ENCODE results near the gene KANK3.
"Not testable (repeated sequence)": the region's sequence is repeated elsewhere in the genome, so short reads cannot be mapped to it uniquely, and the experiment has no call there.

The KANK3 gene

DNA sequence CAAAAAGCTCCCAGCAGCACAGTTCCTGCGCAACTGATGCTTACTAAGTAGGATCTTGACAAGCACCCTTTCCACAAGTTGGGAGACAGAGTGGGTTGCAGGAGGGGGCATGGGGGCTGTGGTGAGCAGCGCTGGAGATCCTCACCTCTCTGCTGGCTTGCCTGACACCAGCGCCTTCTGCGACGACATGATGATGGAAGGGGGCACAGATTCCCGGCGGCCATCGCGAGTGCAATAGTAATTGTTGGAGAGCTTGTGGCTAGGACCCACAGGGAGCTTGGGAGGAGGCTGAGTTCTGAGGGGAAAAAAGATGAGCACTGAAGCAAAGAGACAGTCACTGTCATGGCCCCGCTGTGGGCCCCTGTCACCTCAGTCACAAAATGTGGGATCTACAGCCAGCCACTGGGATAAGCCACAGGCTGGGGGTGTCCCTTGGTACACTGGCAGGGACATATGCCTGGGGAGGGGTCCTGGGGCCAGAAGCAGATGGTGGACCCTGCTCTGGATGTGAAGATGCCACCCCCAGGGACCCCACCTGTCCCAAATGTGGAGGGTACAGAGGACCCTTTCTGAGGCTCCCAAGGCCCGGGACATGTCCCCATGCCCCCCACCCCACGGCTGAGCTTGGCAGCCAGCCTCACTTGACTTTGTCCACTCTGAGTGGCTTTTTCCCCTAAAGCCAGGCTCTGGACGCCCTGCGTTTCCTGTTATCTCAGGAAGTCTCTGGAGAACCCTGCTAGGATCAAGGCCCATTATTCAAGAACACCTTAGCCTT lies 26.5 kb downstream of the KANK3 start:
- DNase-seq (ENCODE audit: low spot score) = no peak

GRCh38 chr19:8314981-8315640 lies 28.0 kb downstream of the KANK3 start:
- not testable (repeated sequence) for DNase-seq (ENCODE audit: low spot score)

DNA sequence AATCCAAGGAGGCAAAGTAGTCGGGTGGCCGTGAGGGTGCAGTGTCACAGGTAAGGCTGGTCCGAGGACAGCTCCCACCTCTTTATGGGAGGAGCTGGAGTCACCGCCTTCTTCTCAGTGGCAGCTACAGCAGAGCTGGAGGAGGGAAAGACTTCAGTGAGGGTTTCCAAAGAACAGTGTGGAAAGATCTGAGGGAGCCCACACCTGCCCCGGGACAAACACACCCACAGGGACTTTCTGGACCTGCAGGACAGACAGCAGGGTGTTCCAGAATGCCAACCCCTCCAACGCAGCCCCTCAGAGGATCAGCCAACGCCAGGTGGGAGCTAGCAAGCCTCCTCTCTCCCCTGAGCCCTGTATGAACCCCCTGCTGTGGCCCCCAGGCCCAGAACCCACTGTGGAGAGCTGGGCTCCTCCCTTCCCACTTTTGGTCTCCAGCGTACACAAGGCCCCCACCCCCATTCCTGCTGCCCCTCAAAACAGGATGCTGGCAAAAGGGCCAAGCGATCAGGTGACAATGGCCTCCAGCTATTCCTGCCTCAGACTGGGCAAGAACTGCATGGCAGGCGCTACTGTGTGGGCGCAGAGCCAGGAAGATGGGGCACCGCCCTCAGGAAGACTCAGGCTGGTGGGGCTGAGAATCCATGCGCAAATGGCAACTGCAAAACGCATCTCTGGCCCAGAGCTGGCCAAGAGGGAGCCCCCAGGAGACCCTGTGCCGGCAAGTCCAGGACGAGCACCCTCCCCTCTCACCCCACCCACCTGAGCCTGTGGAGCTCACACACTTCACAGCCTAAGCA lies 31.4 kb downstream of the KANK3 start:
- DNase-seq (ENCODE audit: low spot score) = no peak

DNA sequence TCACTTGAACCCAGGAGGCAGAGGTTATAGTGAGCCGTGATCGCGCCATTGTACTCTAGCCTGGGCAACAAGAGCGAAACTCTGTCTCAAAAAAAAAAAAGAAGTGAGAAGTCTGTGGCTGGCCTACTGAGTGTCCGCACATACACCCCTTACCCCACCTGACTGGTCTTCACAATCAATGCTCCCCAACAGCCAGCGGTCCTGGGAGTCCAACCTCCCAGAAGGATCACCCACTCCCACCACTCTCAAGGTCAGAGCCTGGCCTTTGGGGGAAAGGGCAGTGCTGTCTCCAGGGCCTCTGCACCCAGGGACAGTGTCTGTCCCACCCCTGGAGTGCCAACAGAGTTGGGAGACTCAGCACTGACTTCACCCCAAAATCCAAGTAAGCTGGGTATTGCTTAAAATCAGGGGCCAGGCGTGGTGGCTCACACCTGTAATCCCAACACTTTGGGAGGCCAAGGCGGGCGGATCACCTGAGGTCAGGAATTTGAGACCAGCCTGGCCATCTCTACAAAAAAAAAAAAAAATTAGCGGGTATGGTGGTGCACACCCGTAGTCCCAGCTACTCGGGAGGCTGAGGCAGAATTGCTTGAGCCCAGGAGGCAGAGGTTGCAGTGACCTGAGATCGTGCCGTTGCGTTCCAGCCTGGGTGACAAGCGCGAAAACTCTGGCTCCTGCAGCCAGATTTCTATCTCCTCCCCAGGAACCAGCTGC lies 32.6 kb downstream of the KANK3 start:
- no peak for DNase-seq (ENCODE audit: low spot score)

GRCh38 chr19:8308891-8309291 lies 34.2 kb downstream of the KANK3 start:
- no peak for DNase-seq (ENCODE audit: low spot score)

- peak; percentile 84 for DNase-seq (ENCODE audit: low spot score)
These were observed 34.8 kb downstream of the KANK3 start, which contains the start of gene CD320 for GRCh38 chr19:8307965-8308866. Gene CD320 (minus strand): TSS chr19:8308358. CDS start chr19:8308290, 68 bp downstream.

DNA sequence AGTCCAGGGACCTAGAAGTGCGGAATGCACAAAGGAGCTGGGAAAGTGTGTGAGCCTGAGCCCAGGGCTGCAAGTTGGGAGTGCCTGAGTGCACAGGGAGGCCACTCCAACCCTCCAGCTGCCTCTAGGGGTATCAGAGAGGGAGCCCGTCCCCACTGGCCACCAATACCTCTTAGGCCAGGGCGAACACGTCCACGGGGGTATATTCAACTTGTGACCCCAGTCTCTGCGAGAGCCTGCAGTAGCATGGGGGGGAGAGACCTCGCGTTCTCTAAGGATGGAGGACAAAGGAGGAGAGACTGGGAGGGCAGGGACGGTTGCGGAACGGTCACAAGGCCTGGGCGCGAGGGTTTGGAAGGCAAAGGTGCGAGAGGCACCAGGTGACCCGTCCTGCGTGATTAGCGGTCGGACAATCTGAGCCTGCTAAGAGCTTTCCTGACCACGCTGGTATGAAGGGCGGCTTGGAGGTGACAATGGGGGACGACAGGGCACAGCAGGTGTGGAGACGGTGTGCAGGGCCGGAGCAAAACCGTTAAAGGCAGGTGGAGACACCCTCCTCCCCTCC lies 35.6 kb downstream of the KANK3 start:
- DNase-seq (ENCODE audit: low spot score) = no peak

DNA sequence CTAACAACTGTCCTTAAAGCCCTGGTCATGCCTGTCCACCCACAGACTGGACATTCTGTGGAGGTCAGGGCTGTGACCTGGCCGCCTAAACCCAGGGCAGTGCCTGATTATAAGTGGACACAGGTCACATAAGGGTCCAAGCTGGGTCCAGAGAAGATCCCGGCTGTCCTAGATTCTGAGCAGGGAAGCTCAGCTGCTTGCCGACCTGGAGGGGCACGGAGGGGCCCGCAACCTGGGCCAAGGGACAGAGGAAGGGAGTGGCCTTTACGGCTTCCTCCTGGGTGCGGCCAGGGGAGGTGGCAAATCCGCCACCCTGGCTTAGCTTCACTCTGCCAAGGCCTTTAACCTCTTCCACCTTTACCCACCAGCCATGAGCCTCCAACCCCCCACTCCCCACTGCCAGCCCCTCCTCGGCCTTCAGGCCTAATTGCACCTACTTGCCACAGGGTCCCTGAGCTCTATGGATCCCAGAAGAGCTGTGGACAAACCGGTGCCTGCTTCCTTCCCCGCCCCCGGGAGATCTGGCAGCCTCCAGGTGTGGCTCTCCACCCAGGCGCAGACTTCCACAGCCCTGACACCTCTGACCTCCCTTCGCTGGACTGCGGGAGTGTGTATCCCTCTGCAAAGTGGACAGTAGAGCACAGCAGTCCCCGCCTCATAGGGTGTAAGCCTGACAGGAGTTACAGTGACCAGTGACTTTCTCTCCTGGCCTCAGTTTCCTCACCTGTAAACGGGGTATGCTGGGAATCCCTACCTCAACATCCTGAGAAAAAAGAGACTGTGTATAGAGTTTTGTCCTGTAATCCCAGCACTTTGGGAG lies 36.6 kb downstream of the KANK3 start:
- DNase-seq (ENCODE audit: low spot score) = no peak

- no peak for DNase-seq (ENCODE audit: low spot score)
These were observed 37.3 kb downstream of the KANK3 start for GRCh38 chr19:8305798-8306197.

GRCh38 chr19:8304841-8305621 lies 38.0 kb downstream of the KANK3 start:
- DNase-seq (ENCODE audit: low spot score) = no peak

- DNase-seq (ENCODE audit: low spot score) = no peak
These were observed 40.3 kb downstream of the KANK3 start for GRCh38 chr19:8302734-8303133.

GRCh38 chr19:8302357-8302691 lies 40.7 kb downstream of the KANK3 start:
- no peak for DNase-seq (ENCODE audit: low spot score)

DNA sequence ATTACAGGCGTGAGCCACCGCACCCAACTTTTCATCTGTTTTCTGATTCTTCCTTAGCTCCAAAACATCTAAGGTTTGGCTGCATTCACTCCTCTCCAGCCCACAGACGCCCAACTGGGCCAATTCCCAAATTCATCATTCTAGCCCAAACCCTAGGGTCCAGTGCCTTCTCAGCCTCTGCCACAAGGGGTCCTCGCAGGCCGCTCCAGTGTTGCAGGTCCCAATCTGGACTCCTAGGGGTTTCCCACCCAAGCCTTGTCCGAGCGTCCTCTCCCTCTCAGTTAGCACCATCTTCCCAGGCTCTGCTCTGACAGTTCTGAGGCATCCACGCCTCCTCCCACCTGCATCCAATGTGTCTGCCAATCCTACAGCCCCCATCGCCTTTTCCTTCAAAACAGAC lies 51.7 kb downstream of the KANK3 start:
- not testable (repeated sequence) for DNase-seq (ENCODE audit: low spot score)

GRCh38 chr19:8276508-8276907 lies 66.6 kb downstream of the KANK3 start:
- DNase-seq (ENCODE audit: low spot score) = not testable (repeated sequence)
